A673 (cell line): ENCODE measurements around the gene MFN2. TPM values are rescaled to one million over a fixed set of nuclear protein-coding genes. Genes with fewer than 3 reads are reported as not detected.

Experiments used
- BruUV-seq: library from RNA; stranded (reverse); fragments of 400-500 nt; replicated peaks from 2 replicates; lab custom pipeline; 2021; lab: Mats Ljungman, UMichigan
- CTCF ChIA-PET: fragments of 300-600 bp; sonication (Branson Sonifier 250); formaldehyde crosslinking; loops from one replicate; lab custom pipeline; 2022; ENCODE audit warnings: antibody characterized with exemption; lab: Charles Lee
- POLR2A ChIA-PET: fragments of 300-600 bp; sonication (Branson Sonifier 250); formaldehyde crosslinking; loops from one replicate; lab custom pipeline; 2022; ENCODE audit warnings: antibody characterized with exemption; ENCODE audit not compliant: low non-redundant PET; lab: Charles Lee
- DNase-seq: peaks from one replicate; pipeline ENCODE4 v3.0.0-alpha.2; 2015; ENCODE audit warnings: low spot score
- H3K27ac ChIP-seq: fragments of 200-600 bp; sonication (generic); 2 replicates; pipeline ENCODE4 v1.5.1; 2016; ENCODE audit warnings: mixed run types, low read depth, mild to moderate bottlenecking, mixed read lengths, antibody characterized with exemption, low read length; ENCODE audit not compliant: poor library complexity, severe bottlenecking
- H3K27me3 ChIP-seq: fragments of 200-600 bp; sonication (generic); replicated peaks from 2 replicates; pipeline ENCODE4 v1.6.1; 2017; ENCODE audit warnings: mixed run types, low read depth, mild to moderate bottlenecking, mixed read lengths, antibody characterized with exemption, low read length; ENCODE audit not compliant: insufficient read depth, poor library complexity
- H3K36me3 ChIP-seq: fragments of 200-600 bp; sonication (generic); 2 replicates; pipeline ENCODE4 v1.6.1; 2016; ENCODE audit warnings: mixed run types, mild to moderate bottlenecking, mixed read lengths, antibody characterized with exemption, low read length; ENCODE audit not compliant: insufficient read depth, poor library complexity, severe bottlenecking
- H3K4me1 ChIP-seq: fragments of 200-600 bp; sonication (generic); 2 replicates; pipeline ENCODE4 v1.6.1; 2017; ENCODE audit warnings: mixed run types, mild to moderate bottlenecking, mixed read lengths, antibody characterized with exemption, low read length; ENCODE audit not compliant: insufficient read depth, poor library complexity, severe bottlenecking
- H3K4me3 ChIP-seq: fragments of 200-600 bp; sonication (generic); 2 replicates; pipeline ENCODE4 v1.5.1; 2016; ENCODE audit warnings: low read depth, mixed run types, mild to moderate bottlenecking, mixed read lengths, low read length; ENCODE audit not compliant: poor library complexity, severe bottlenecking
- H3K9me3 ChIP-seq: fragments of 200-600 bp; sonication (generic); 2 replicates; pipeline ENCODE4 v1.6.1; 2016; ENCODE audit warnings: mixed run types, low read depth, mild to moderate bottlenecking, mixed read lengths, antibody characterized with exemption, low read length; ENCODE audit not compliant: poor library complexity, severe bottlenecking
- CTCF ChIP-seq: fragments of 300-800, 200-600 bp; sonication (generic); conservative IDR thresholded peaks from 2 replicates; pipeline ENCODE4 v1.5.1; 2017; ENCODE audit warnings: low read depth, mild to moderate bottlenecking, antibody characterized with exemption, low read length, moderate library complexity, mixed read lengths
- EZH2 ChIP-seq: fragments of 200-600 bp; sonication (generic); IDR thresholded peaks from 2 replicates; pipeline ENCODE4 v1.6.1; 2017; ENCODE audit warnings: borderline replicate concordance, low read depth, mild to moderate bottlenecking, mixed read lengths, antibody characterized with exemption, low read length; ENCODE audit not compliant: poor library complexity, severe bottlenecking
- intact Hi-C: fragments of 100-400 bp; cut with micrococcal nuclease; formaldehyde crosslinking; loops from one replicate; pipeline ENCODE4 v1.10.0; 2022; ENCODE audit not compliant: unreplicated experiment
- total RNA-seq: library from RNA; stranded (reverse); gene quantifications from 2 replicates; pipeline ENCODE4 v1.2.3, GENCODE V29; 2021

The MFN2 gene
- total RNA-seq, 1 experiment from 2014 or later, result 160 TPM

GRCh38 chr1:12022036-12022435 is 41.8 kb downstream of the MFN2 start:
- Histone ChIP-seq H3K36me3 (peaks cover 20% of the 10 kb centered on the region), H3K9me3 (no peaks in the 10 kb centered on the region), H3K4me3 (no peak overlapping the region), H3K27ac (no peak overlapping the region), H3K4me1 (no peaks in the 10 kb centered on the region), H3K27me3 (no peaks in the 10 kb centered on the region)
- POLR2A ChIA-PET, result no interaction called here
- no peak for DNase-seq
- intact Hi-C loops, result no loop called here
- CTCF ChIA-PET, result no interaction called here
- TF ChIP-seq CTCF, result no peak
- TF ChIP-seq EZH2, result no peak
- no TSS peak for BruUV-seq

GRCh38 chr1:12026586-12026985 is 46.3 kb downstream of the MFN2 start:
- Histone ChIP-seq H3K4me3 (no peak overlapping the region), H3K4me1 (no peaks in the 10 kb centered on the region), H3K27me3 (no peaks in the 10 kb centered on the region), H3K36me3 (peaks cover 27% of the 10 kb centered on the region), H3K27ac (no peak overlapping the region), H3K9me3 (no peaks in the 10 kb centered on the region)
- ChIA-PET POLR2A (no interaction called here), CTCF (no interaction called here)
- BruUV-seq, result no TSS peak
- DNase-seq, result no peak
- TF ChIP-seq CTCF (no peak), EZH2 (no peak)
- intact Hi-C loops, result no loop called here

- no peak for DNase-seq
- ChIA-PET POLR2A (no interaction called here), CTCF (interaction anchor here (0.6 kb wide), 1 partner anchor 24 kb away, joined by 3 read pairs; no protein-coding TSS in a partner anchor)
- H3K4me1 ChIP-seq, result no peaks in the 10 kb centered on the region
- no peaks in the 10 kb centered on the region for H3K9me3 ChIP-seq
- no peak overlapping the region for H3K4me3 ChIP-seq
- no peak overlapping the region for H3K27ac ChIP-seq
- TF ChIP-seq CTCF (no peak), EZH2 (no peak)
- intact Hi-C loops, result no loop called here
- no TSS peak for BruUV-seq
- peaks cover 23% of the 10 kb centered on the region for H3K36me3 ChIP-seq
- no peaks in the 10 kb centered on the region for H3K27me3 ChIP-seq
These were observed 48.0 kb downstream of the MFN2 start for GRCh38 chr1:12028248-12028647.
